PC-9 (cell line): ENCODE results near the gene TOX4.

ENCODE experiments used
- EZH2 ChIP-seq: fragments of 200-600 bp; sonication (generic); IDR thresholded peaks from 2 replicates; pipeline ENCODE4 v1.8.0; 2017; ENCODE audit warnings: antibody characterized with exemption, low read depth
- TF ChIP-seq, protein P1 (sequence below): fragments of 200-600 bp; sonication (generic); conservative IDR thresholded peaks from 2 replicates; pipeline ENCODE4 v1.6.1; 2017; ENCODE audit warnings: mixed run types, antibody characterized with exemption, mild to moderate bottlenecking, moderate library complexity

GRCh38 chr14:21428930-21429329, 48.1 kb upstream of the TOX4 start:
- TF ChIP-seq, protein P1, sequence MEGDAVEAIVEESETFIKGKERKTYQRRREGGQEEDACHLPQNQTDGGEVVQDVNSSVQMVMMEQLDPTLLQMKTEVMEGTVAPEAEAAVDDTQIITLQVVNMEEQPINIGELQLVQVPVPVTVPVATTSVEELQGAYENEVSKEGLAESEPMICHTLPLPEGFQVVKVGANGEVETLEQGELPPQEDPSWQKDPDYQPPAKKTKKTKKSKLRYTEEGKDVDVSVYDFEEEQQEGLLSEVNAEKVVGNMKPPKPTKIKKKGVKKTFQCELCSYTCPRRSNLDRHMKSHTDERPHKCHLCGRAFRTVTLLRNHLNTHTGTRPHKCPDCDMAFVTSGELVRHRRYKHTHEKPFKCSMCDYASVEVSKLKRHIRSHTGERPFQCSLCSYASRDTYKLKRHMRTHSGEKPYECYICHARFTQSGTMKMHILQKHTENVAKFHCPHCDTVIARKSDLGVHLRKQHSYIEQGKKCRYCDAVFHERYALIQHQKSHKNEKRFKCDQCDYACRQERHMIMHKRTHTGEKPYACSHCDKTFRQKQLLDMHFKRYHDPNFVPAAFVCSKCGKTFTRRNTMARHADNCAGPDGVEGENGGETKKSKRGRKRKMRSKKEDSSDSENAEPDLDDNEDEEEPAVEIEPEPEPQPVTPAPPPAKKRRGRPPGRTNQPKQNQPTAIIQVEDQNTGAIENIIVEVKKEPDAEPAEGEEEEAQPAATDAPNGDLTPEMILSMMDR: no peak
- TF ChIP-seq EZH2: no peak
